SK-N-MC (cell line): Measurements from ENCODE around the gene LRRC27.

Source experiments
- EZH2 ChIP-seq: fragments of 200-600 bp; sonication (generic); IDR thresholded peaks from one replicate; pipeline ENCODE4 v1.6.1; 2017; ENCODE audit warnings: antibody characterized with exemption
- POLR2AphosphoS5 ChIP-seq: IDR thresholded peaks from 2 replicates; pipeline ENCODE4 v1.6.1; 2012; ENCODE audit warnings: mild to moderate bottlenecking, low read depth, low read length, borderline replicate concordance

- TF ChIP-seq POLR2AphosphoS5, result no peak
- TF ChIP-seq EZH2, result no peak
These were observed 89.2 kb downstream of the LRRC27 start for GRCh38 chr10:132420981-132421846.
